K562 (cell line): ENCODE measurements around the gene CELA3B. TPM values are rescaled to one million over a fixed set of nuclear protein-coding genes. Genes with fewer than 3 reads are reported as not detected.

Experiments
- ATF3 ChIP-seq, 2 experiments: fragments of 450-650 bp in 1 of 2; sonication (generic) in 1 of 2; formaldehyde crosslinking in 1 of 2; IDR thresholded peaks in 1 of 2; conservative IDR thresholded peaks in 1 of 2; 2 replicates each; pipeline versions ENCODE4 v1.6.1 to v1.8.1; 2016 to 2023; ENCODE audit warnings: mild to moderate bottlenecking in 2 of 2, moderate library complexity in 2 of 2, inconsistent platforms in 1 of 2, missing genetic modification reagents in 1 of 2
- CREM ChIP-seq: IDR thresholded peaks from 2 replicates; pipeline ENCODE4 v1.6.1; 2014; ENCODE audit warnings: antibody characterized with exemption, low read depth
- DNMT1 ChIP-seq: fragments of 450-650 bp; IDR thresholded peaks from 2 replicates; pipeline ENCODE4 v1.6.1; 2016; ENCODE audit warnings: antibody characterized with exemption, mild to moderate bottlenecking
- FOSL1 ChIP-seq: fragments of 200-800 bp; sonication (Bioruptor generic); conservative IDR thresholded peaks from 2 replicates; pipeline ENCODE4 v1.6.1; 2016; ENCODE audit warnings: missing genetic modification characterization, missing compliant biosample characterization
- HDAC8 ChIP-seq: fragments of 450-650 bp; IDR thresholded peaks from 2 replicates; pipeline ENCODE4 v1.6.1; 2016; ENCODE audit warnings: mild to moderate bottlenecking, missing genetic modification characterization, moderate library complexity, missing compliant biosample characterization
- HDGF ChIP-seq: fragments of 450-650 bp; IDR thresholded peaks from 2 replicates; pipeline ENCODE4 v1.6.1; 2016
- HMGXB4 ChIP-seq: sonication (generic); formaldehyde crosslinking; IDR thresholded peaks from 2 replicates; pipeline ENCODE4 v1.8.1; 2023; ENCODE audit warnings: mild to moderate bottlenecking, missing genetic modification reagents
- MCM2 ChIP-seq: fragments of 450-650 bp; IDR thresholded peaks from 2 replicates; pipeline ENCODE4 v1.6.1; 2017; ENCODE audit warnings: low read depth, mild to moderate bottlenecking
- NEUROD1 ChIP-seq: fragments of 150-350 bp; IDR thresholded peaks from 2 replicates; pipeline ENCODE4 v1.6.1; 2014; ENCODE audit warnings: borderline replicate concordance, low read length, low read depth; ENCODE audit not compliant: partially characterized antibody
- RBM22 ChIP-seq: fragments of 200-400 bp; formaldehyde crosslinking; IDR thresholded peaks from 2 replicates; pipeline ENCODE4 v1.6.1; 2018; ENCODE audit warnings: low read length, low read depth; ENCODE audit not compliant: poor library complexity, severe bottlenecking
- SIX5 ChIP-seq, 2 experiments: IDR thresholded peaks; 2 replicates each; pipeline ENCODE4 v1.6.1; 2011; ENCODE audit warnings: low read length in 2 of 2, borderline replicate concordance in 1 of 2, low read depth in 1 of 2, mild to moderate bottlenecking in 1 of 2, moderate library complexity in 1 of 2; ENCODE audit not compliant: insufficient read depth in 1 of 2
- ZMIZ1 ChIP-seq, 2 experiments: fragments of 150-350 bp in 1 of 2; IDR thresholded peaks; 2 replicates each; pipeline ENCODE4 v1.6.1; 2012 to 2016; ENCODE audit warnings: low read depth in 2 of 2, low read length in 2 of 2, mild to moderate bottlenecking in 1 of 2, moderate library complexity in 1 of 2
- ZNF347 ChIP-seq: fragments of 450-650 bp; formaldehyde crosslinking; IDR thresholded peaks from 2 replicates; pipeline ENCODE4 v1.4.0; 2020; ENCODE audit warnings: low read depth, mild to moderate bottlenecking, moderate library complexity
- ZNF436 ChIP-seq: fragments of 250-450, 450-650 bp; sonication (Bioruptor Pico); formaldehyde crosslinking; IDR thresholded peaks from 2 replicates; pipeline ENCODE4 v1.7.0; 2020; ENCODE audit warnings: mild to moderate bottlenecking
- ZNF507 ChIP-seq: conservative IDR thresholded peaks from 2 replicates; pipeline ENCODE4 v1.6.1; 2017; ENCODE audit warnings: missing genetic modification characterization, missing compliant biosample characterization
- ZNF512 ChIP-seq: IDR thresholded peaks from 2 replicates; pipeline ENCODE4 v1.6.1; 2016; ENCODE audit warnings: missing genetic modification characterization, missing compliant biosample characterization
- polyA plus RNA-seq, 8 experiments: library from polyadenylated mRNA; depleted of rRNA in 4 of 8; stranded (reverse) in 5 of 8; unstranded in 3 of 8; fragments of >200 nt; fragmentation: Nextera tagmentation in 2 of 8; fragmentation: Illumina TruSeq in 1 of 8; extraction: Ambion mirVana in 2 of 8; extraction: Trizol in 1 of 8; gene quantifications; 2 replicates each; pipeline versions ENCODE4 v1.2.1 to v1.2.3, GENCODE V29; 2011 to 2014; ENCODE audit warnings: inconsistent platforms in 1 of 8, missing spikeins in 1 of 8
- total RNA-seq, 7 experiments: library from RNA; depleted of rRNA in 6 of 7; stranded (reverse); fragments of >200 nt in 6 of 7; fragmentation: Illumina TruSeq in 2 of 7; extraction: Trizol in 2 of 7; gene quantifications; 2 replicates each; pipeline versions ENCODE4 v1.2.1 to v1.2.3, GENCODE V29; 2011 to 2021; ENCODE audit warnings: low replicate concordance in 1 of 7

CELA3B gene
- total and polyA plus RNA-seq, 9 of the 15 experiments (the other 6 are each of a cell fraction or from before 2014, with no cell fraction given): 3.1 TPM; not detected in 8

- no peak for TF ChIP-seq HDGF
- TF ChIP-seq MCM2: no peak
- peak; percentile 83 for TF ChIP-seq CREM
- TF ChIP-seq ATF3 (IDR thresholded peaks at IDR 0.05): peak; percentile 88
- TF ChIP-seq ATF3 (CRISPR knock-in tag; conservative IDR thresholded peaks at IDR 0.05): peak; percentile 23; the same call in 1 of the 2 replicates
- no peak for TF ChIP-seq ZNF347 (CRISPR knock-in tag)
- TF ChIP-seq ZNF512: no peak
- TF ChIP-seq ZNF507 (tag): no peak
- no peak for TF ChIP-seq SIX5 (IDR thresholded peaks at IDR 0.05; ENCODE audit: borderline replicate concordance in 1 of 2, insufficient read depth in 1 of 2, low read depth in 1 of 2, low read length in 2 of 2)
- TF ChIP-seq HMGXB4 (CRISPR knock-in tag): no peak
- peak; percentile 97 for TF ChIP-seq FOSL1 (tag)
- peak in 1 of 2 experiments; percentile 79; a peak in 1 of 4 replicates for TF ChIP-seq ZMIZ1 (IDR thresholded peaks at IDR 0.05; ENCODE audit: low read depth in 2 of 2, low read length in 2 of 2)
- no peak for TF ChIP-seq ZNF436 (CRISPR knock-in tag)
- TF ChIP-seq DNMT1: no peak
- TF ChIP-seq RBM22: no peak
- 0 out of 2 replicates have a peak, but pooled peaks have one; percentile 36 for TF ChIP-seq HDAC8 (tag)
- TF ChIP-seq NEUROD1: peak; percentile 92
These were observed 42.0 kb downstream of the CELA3B start (continued) for GRCh38 chr1:22018583-22019559.
